ENCODE data around the gene KRTAP2-4.
"Not testable (repeated sequence)": the region's sequence is repeated elsewhere in the genome, so short reads cannot be mapped to it uniquely, and the experiment has no call there.

KRTAP2-4 gene

GRCh38 chr17:41065829-41066624 lies at the start of gene KRTAP2-4:
Gene KRTAP2-4, minus strand, starts transcription at chr17:41065879. Its CDS starts 34 bp downstream, at chr17:41065845.
- DNase-seq, result no peak

- DNase-seq, result no peak
Measured at GRCh38 chr17:41111151-41111885, 45.6 kb upstream of the KRTAP2-4 start.

- not testable (repeated sequence) for DNase-seq
Measured at GRCh38 chr17:41108728-41109386, 43.2 kb upstream of the KRTAP2-4 start.

- DNase-seq, result no peak
Measured at GRCh38 chr17:41107941-41108450, 42.3 kb upstream of the KRTAP2-4 start.

- DNase-seq, result not testable (repeated sequence)
Measured at GRCh38 chr17:41105347-41105746, 39.7 kb upstream of the KRTAP2-4 start, which contains the start of gene KRTAP4-9. Gene KRTAP4-9, plus strand, starts transcription at chr17:41105389. Its CDS starts 0 bp downstream, at chr17:41105389.

- not testable (repeated sequence) for DNase-seq
Measured at GRCh38 chr17:41104386-41105038, 38.8 kb upstream of the KRTAP2-4 start.

- DNase-seq, result no peak
Measured at GRCh38 chr17:41103896-41104295, 38.2 kb upstream of the KRTAP2-4 start.

- no peak for DNase-seq
Measured at GRCh38 chr17:41101586-41102259, 36.0 kb upstream of the KRTAP2-4 start, which contains the start of gene KRTAP4-16. Gene KRTAP4-16, minus strand, starts transcription at chr17:41102209. Its CDS starts 0 bp downstream, at chr17:41102209.

GRCh38 chr17:41099682-41100480 lies 34.2 kb upstream of the KRTAP2-4 start:
- not testable (repeated sequence) for DNase-seq

GRCh38 chr17:41098481-41098880 lies 32.8 kb upstream of the KRTAP2-4 start:
- DNase-seq, result no peak

- DNase-seq, result no peak
Measured at GRCh38 chr17:41098042-41098441, 32.4 kb upstream of the KRTAP2-4 start, which contains the start of gene KRTAP4-8. Gene KRTAP4-8, minus strand, starts transcription at chr17:41098142. Its CDS starts 58 bp downstream, at chr17:41098084.

GRCh38 chr17:41096055-41096454 lies 30.4 kb upstream of the KRTAP2-4 start:
- DNase-seq, result no peak

- not testable (repeated sequence) for DNase-seq
Measured at GRCh38 chr17:41088760-41089352, 23.2 kb upstream of the KRTAP2-4 start.

GRCh38 chr17:41084100-41084856 lies 18.6 kb upstream of the KRTAP2-4 start, which contains the start of gene KRTAP4-7:
Gene KRTAP4-7, plus strand, starts transcription at chr17:41084150. Its CDS starts 57 bp downstream, at chr17:41084207.
- DNase-seq, result not testable (repeated sequence)

- not testable (repeated sequence) for DNase-seq
Measured at GRCh38 chr17:41083427-41083826, 17.7 kb upstream of the KRTAP2-4 start.

GRCh38 chr17:41082626-41083025 lies 16.9 kb upstream of the KRTAP2-4 start:
- DNase-seq, result no peak

GRCh38 chr17:41076788-41077187 lies 11.1 kb upstream of the KRTAP2-4 start:
- DNase-seq, result no peak

GRCh38 chr17:41073676-41074075 lies 8.0 kb upstream of the KRTAP2-4 start:
- DNase-seq, result no peak

GRCh38 chr17:41071606-41072360 lies 6.1 kb upstream of the KRTAP2-4 start:
- peak in 1 of 2 experiments; percentile 6 for DNase-seq

All from NCI-H446 (cell line).